GM20000 (cell line): Measurements from ENCODE around the gene SLX4IP.

Experiments
- DNase-seq: peaks from one replicate; pipeline ENCODE4 v3.0.0; 2012; ENCODE audit warnings: low spot score
- CTCF ChIP-seq: IDR thresholded peaks from 2 replicates; pipeline ENCODE4 v1.5.1; 2012; ENCODE audit warnings: mild to moderate bottlenecking, control low read depth; ENCODE audit errors: extremely low read depth, missing control alignments

Gene SLX4IP

GRCh38 chr20:10454151-10454750 lies 19.1 kb downstream of the SLX4IP start:
- DNase-seq, result no peak
- TF ChIP-seq CTCF, result no peak

- DNase-seq, result no peak
- no peak for TF ChIP-seq CTCF
Measured at GRCh38 chr20:10461495-10461894, 26.4 kb downstream of the SLX4IP start.

GRCh38 chr20:10462516-10462915 lies 27.4 kb downstream of the SLX4IP start:
- DNase-seq, result no peak
- no peak for TF ChIP-seq CTCF

GRCh38 chr20:10463622-10464021 lies 28.5 kb downstream of the SLX4IP start:
- no peak for TF ChIP-seq CTCF
- DNase-seq, result no peak

GRCh38 chr20:10465135-10465534 lies 30.0 kb downstream of the SLX4IP start:
- no peak for TF ChIP-seq CTCF
- DNase-seq, result no peak

- TF ChIP-seq CTCF, result no peak
- no peak for DNase-seq
Measured at GRCh38 chr20:10466325-10466724, 31.2 kb downstream of the SLX4IP start.

GRCh38 chr20:10466855-10467254 lies 31.8 kb downstream of the SLX4IP start:
- DNase-seq, result no peak
- TF ChIP-seq CTCF, result no peak
